ENCODE results near the gene PGS1.

The PGS1 gene

GRCh38 chr17:78432226-78433012, 54.0 kb downstream of the PGS1 start:
- no peak overlapping the region for H3K27ac Mint-ChIP-seq
- DNase-seq = no peak
- H3K4me3 Mint-ChIP-seq = no peak overlapping the region
- H3K4me1 Mint-ChIP-seq = no peaks in the 10 kb centered on the region
- no peaks in the 10 kb centered on the region for H3K9me3 Mint-ChIP-seq
- H3K36me3 Mint-ChIP-seq = peaks cover 13% of the 10 kb centered on the region
- CTCF ChIA-PET = no interaction called here
- no peaks in the 10 kb centered on the region for H3K27me3 Mint-ChIP-seq

- no peaks in the 10 kb centered on the region for H3K27me3 Mint-ChIP-seq
- H3K9me3 Mint-ChIP-seq = no peaks in the 10 kb centered on the region
- CTCF ChIA-PET = interaction anchor here (0.5 to 0.6 kb wide), 2 partner anchors 11 to 204 kb away, joined by 3 read pairs; no protein-coding TSS in a partner anchor
- no peak for DNase-seq
- H3K4me3 Mint-ChIP-seq = no peak overlapping the region
- no peaks in the 10 kb centered on the region for H3K4me1 Mint-ChIP-seq
- H3K36me3 Mint-ChIP-seq = peaks cover 13% of the 10 kb centered on the region
- no peak overlapping the region for H3K27ac Mint-ChIP-seq
Measured at GRCh38 chr17:78433013-78433727, 54.7 kb downstream of the PGS1 start.

GRCh38 chr17:78433780-78434335, 55.4 kb downstream of the PGS1 start:
- Mint-ChIP-seq H3K36me3 (peaks cover 11% of the 10 kb centered on the region), H3K9me3 (no peaks in the 10 kb centered on the region), H3K4me1 (peaks cover 2% of the 10 kb centered on the region), H3K27me3 (no peaks in the 10 kb centered on the region), H3K27ac (no peak overlapping the region), H3K4me3 (no peak overlapping the region)
- DNase-seq = no peak
- CTCF ChIA-PET = interaction anchor here (0.6 kb wide), 1 partner anchor 204 kb away, joined by 3 read pairs; no protein-coding TSS in a partner anchor

- Mint-ChIP-seq H3K4me1 (peaks cover 4% of the 10 kb centered on the region), H3K9me3 (no peaks in the 10 kb centered on the region), H3K36me3 (peaks cover 6% of the 10 kb centered on the region), H3K27ac (no peak overlapping the region), H3K4me3 (no peak overlapping the region), H3K27me3 (no peaks in the 10 kb centered on the region)
- CTCF ChIA-PET = no interaction called here
- no peak for DNase-seq
Measured at GRCh38 chr17:78434455-78435329, 56.2 kb downstream of the PGS1 start.

DNA sequence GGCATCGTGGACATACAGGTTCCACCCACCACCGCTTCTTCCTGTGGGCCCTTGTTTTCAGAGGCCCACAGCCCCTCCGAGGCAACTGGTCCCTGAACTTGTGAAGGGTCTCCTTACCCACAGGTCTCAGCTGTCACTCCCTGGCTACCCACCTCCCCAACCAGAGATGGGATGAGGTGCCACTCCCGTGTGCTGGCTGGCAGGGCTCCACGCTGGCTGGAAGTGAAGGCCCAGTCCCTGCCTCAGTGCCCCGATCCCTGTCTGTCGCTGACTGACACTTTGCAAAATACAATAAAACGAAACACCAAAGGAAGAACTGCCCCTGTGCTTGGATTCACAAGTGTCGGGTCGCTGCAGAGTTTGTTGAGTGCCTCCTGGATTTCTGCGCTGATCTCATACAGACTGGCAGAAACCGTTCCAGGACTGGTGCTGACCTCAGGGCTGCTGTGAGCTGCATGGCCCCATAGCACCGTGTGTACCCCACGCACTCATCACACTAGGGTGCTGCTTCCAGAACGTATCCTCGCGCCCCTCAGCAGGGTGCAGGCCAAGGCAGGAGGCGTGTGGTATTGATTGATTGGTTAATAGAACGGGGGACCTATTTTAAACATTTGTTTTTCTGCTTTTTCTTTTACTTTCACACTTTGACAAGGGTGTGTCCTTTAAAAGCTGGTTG, 57.0 kb downstream of the PGS1 start:
- no peak overlapping the region for H3K4me3 Mint-ChIP-seq
- H3K27me3 Mint-ChIP-seq = no peaks in the 10 kb centered on the region
- peaks cover 4% of the 10 kb centered on the region for H3K4me1 Mint-ChIP-seq
- no peak for DNase-seq
- H3K27ac Mint-ChIP-seq = peak overlapping the region; percentile 10
- H3K36me3 Mint-ChIP-seq = no peaks in the 10 kb centered on the region
- CTCF ChIA-PET = no interaction called here
- no peaks in the 10 kb centered on the region for H3K9me3 Mint-ChIP-seq

DNA sequence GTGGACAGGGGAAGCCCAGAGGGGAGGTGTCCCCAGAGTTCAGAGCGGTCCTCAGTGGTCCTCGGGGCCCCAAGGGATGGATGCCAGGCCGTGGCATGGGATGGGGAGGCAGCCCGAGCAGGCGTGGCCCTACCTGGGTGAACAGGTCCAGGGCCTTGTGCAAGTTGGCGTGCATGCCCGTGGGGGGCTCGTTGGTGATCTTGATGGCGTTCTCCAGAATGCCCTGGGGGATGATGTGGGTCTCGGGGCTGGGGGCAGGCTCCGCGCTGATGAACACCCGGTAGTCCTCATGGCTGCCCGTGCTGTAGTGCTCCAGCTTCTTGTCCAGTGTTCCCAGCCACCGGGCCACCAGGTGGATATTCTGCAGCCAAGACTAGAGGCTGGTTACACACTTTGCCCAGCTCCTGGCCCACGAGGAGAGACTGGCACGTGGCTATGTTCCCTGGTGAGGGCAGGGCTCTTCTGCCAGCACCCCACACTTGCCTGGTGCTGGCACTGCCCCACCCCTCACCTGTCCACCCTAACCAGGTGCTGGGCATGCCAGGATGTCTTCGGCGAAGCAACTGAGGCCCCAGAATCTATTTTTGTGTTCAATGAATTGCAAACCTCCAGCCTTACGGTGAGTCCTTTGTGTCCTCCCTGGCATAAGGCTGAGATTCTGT, 59.2 kb downstream of the PGS1 start:
- no peak overlapping the region for H3K4me3 Mint-ChIP-seq
- H3K36me3 Mint-ChIP-seq = no peaks in the 10 kb centered on the region
- peaks cover 4% of the 10 kb centered on the region for H3K4me1 Mint-ChIP-seq
- DNase-seq = no peak
- no peak overlapping the region for H3K27ac Mint-ChIP-seq
- H3K9me3 Mint-ChIP-seq = no peaks in the 10 kb centered on the region
- H3K27me3 Mint-ChIP-seq = no peaks in the 10 kb centered on the region
- CTCF ChIA-PET = interaction anchor here (1.5 kb wide), 1 partner anchor 8 kb away, joined by 6 read pairs; no protein-coding TSS in a partner anchor

DNA sequence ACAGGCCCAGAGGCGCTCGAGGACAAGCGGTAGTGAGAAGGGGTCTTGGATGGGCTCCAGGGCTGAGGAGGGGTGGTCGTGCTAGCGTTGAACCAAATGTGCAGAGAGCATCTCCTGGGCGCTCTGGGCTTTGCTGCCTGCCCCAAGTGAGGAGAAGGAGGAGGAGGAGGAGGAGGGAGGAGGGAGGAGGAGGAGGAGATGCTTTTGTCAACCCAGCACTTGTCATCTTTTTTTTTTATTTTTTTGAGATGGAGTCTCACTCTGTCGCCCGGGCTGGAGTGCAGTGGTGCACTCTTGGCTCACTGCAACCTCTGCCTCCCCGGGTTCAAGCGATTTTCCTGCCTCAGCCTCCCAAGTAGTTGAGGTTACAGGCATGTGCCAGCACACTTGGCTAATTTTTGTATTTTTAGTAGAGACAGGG, 59.8 kb downstream of the PGS1 start:
- CTCF ChIA-PET = no interaction called here
- Mint-ChIP-seq H3K27me3 (peaks cover 3% of the 10 kb centered on the region), H3K36me3 (no peaks in the 10 kb centered on the region), H3K4me1 (peaks cover 6% of the 10 kb centered on the region), H3K9me3 (no peaks in the 10 kb centered on the region), H3K4me3 (no peak overlapping the region), H3K27ac (no peak overlapping the region)
- no peak for DNase-seq

GRCh38 chr17:78438694-78439325, 60.4 kb downstream of the PGS1 start:
- no peak for DNase-seq
- no peak overlapping the region for H3K4me3 Mint-ChIP-seq
- H3K9me3 Mint-ChIP-seq = no peaks in the 10 kb centered on the region
- CTCF ChIA-PET = no interaction called here
- H3K36me3 Mint-ChIP-seq = no peaks in the 10 kb centered on the region
- no peak overlapping the region for H3K27ac Mint-ChIP-seq
- peaks cover 6% of the 10 kb centered on the region for H3K4me1 Mint-ChIP-seq
- H3K27me3 Mint-ChIP-seq = peaks cover 3% of the 10 kb centered on the region

- CTCF ChIA-PET = no interaction called here
- H3K36me3 Mint-ChIP-seq = no peaks in the 10 kb centered on the region
- peaks cover 6% of the 10 kb centered on the region for H3K4me1 Mint-ChIP-seq
- no peak overlapping the region for H3K27ac Mint-ChIP-seq
- no peak overlapping the region for H3K4me3 Mint-ChIP-seq
- peaks cover 9% of the 10 kb centered on the region for H3K27me3 Mint-ChIP-seq
- no peaks in the 10 kb centered on the region for H3K9me3 Mint-ChIP-seq
- DNase-seq = no peak
Measured at GRCh38 chr17:78441271-78441971, 63.0 kb downstream of the PGS1 start.

- no peaks in the 10 kb centered on the region for H3K9me3 Mint-ChIP-seq
- DNase-seq = no peak
- no peak overlapping the region for H3K27ac Mint-ChIP-seq
- H3K27me3 Mint-ChIP-seq = peaks cover 9% of the 10 kb centered on the region
- H3K36me3 Mint-ChIP-seq = no peaks in the 10 kb centered on the region
- no peak overlapping the region for H3K4me3 Mint-ChIP-seq
- CTCF ChIA-PET = interaction anchor here (0.6 kb wide), 1 partner anchor 154 kb away, joined by 3 read pairs; no protein-coding TSS in a partner anchor
- H3K4me1 Mint-ChIP-seq = peaks cover 6% of the 10 kb centered on the region
Measured at GRCh38 chr17:78442648-78443218, 64.3 kb downstream of the PGS1 start.

DNA sequence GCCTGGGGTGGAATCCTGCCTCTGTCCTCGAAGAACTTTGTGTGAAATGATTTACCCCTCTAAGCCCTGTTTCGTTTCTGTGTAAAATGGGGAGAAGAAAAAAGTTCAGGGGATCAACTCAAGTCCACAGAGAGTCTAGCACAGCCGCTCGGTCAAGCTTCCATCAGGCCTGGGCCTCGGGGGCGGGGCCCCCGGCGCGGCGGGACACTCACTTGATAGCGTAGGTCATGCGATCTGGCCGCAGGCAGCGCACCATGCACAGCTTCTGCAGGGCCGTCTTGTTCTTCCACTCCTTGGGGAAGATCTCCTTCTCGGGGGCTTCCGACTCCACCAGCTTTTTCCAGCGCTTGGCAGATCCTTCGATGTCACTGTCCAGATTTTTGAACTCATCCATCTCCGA, 65.9 kb downstream of the PGS1 start:
- Mint-ChIP-seq H3K27ac (no peak overlapping the region), H3K4me3 (no peak overlapping the region), H3K36me3 (no peaks in the 10 kb centered on the region), H3K27me3 (peaks cover 9% of the 10 kb centered on the region), H3K4me1 (peaks cover 2% of the 10 kb centered on the region), H3K9me3 (no peaks in the 10 kb centered on the region)
- no peak for DNase-seq
- CTCF ChIA-PET = interaction anchor here (0.6 to 1.4 kb wide), 2 partner anchors 19 to 290 kb away, joined by 3 read pairs; no protein-coding TSS in a partner anchor

- Mint-ChIP-seq H3K27ac (no peak overlapping the region), H3K4me1 (peaks cover 4% of the 10 kb centered on the region), H3K36me3 (no peaks in the 10 kb centered on the region)
Measured at GRCh38 chr17:78446833-78447232, 68.4 kb downstream of the PGS1 start.

More at GRCh38 chr17:78446833-78447232, 68.4 kb downstream of the PGS1 start:
- Mint-ChIP-seq H3K4me3 (no peak overlapping the region), H3K9me3 (no peaks in the 10 kb centered on the region), H3K27me3 (peaks cover 16% of the 10 kb centered on the region)
- no peak for DNase-seq
- CTCF ChIA-PET = interaction anchor here (0.7 to 1.3 kb wide), 3 partner anchors 11 to 159 kb away, joined by 3 to 4 read pairs (median 3); no protein-coding TSS in a partner anchor

Measured in activated naive CD4-positive, alpha-beta T cell treated with anti-CD3 and anti-CD28 coated beads, Interleukin-2, amount 10 ng/mL, durations not matched to agents 7 days and 5 days (primary cell).